SK-N-SH (cell line): Measurements from ENCODE around the gene NADSYN1. TPM values are rescaled to one million over a fixed set of nuclear protein-coding genes. Genes with fewer than 3 reads are reported as not detected.

Experiments
- CTCF ChIA-PET: fragments of 300-600, 350-600 bp; formaldehyde crosslinking; extraction: SDS; loops from one replicate; lab custom pipeline; 2021; lab: Yijun Ruan, JAX
- POLR2A ChIA-PET: fragments of 350-600 bp; sonication (Branson Sonifier 250); formaldehyde crosslinking; extraction: SDS; loops from one replicate; lab custom pipeline; 2020; ENCODE audit warnings: antibody characterized with exemption, inconsistent platforms; lab: Yijun Ruan, JAX
- DNase-seq: peaks from one replicate; pipeline ENCODE4 v3.0.0; 2012
- H2AFZ ChIP-seq: fragments of 200-600 bp; sonication (generic); 2 replicates; pipeline ENCODE4 v1.8.1; 2016; ENCODE audit warnings: antibody characterized with exemption, mild to moderate bottlenecking, low read depth
- H3F3A ChIP-seq: fragments of 200-600 bp; sonication (generic); replicated peaks from 2 replicates; pipeline ENCODE3; 2016; ENCODE audit warnings: antibody characterized with exemption, mild to moderate bottlenecking; ENCODE audit not compliant: insufficient read depth
- H3K27ac ChIP-seq, 2 experiments: fragments of 200-500 bp in 1 of 2; fragments of 200-600 bp in 1 of 2; sonication (Bioruptor generic) in 1 of 2; sonication (generic), shearing (Covaris generic) in 1 of 2; 2 replicates each; pipeline versions ENCODE4 v1.5.1 to v1.6.1; 2014 to 2016; ENCODE audit warnings: low read depth in 2 of 2, inconsistent platforms in 1 of 2, low read length in 1 of 2, mild to moderate bottlenecking in 1 of 2, mixed read lengths in 1 of 2
- H3K27me3 ChIP-seq: fragments of 200-600 bp; sonication (generic), shearing (Covaris generic); 2 replicates; pipeline ENCODE4 v1.6.1; 2016; ENCODE audit warnings: mixed run types; ENCODE audit not compliant: insufficient read depth
- H3K36me3 ChIP-seq, 2 experiments: fragments of 200-500 bp in 1 of 2; fragments of 200-600 bp in 1 of 2; sonication (Bioruptor generic) in 1 of 2; sonication (generic) in 1 of 2; replicated peaks in 1 of 2; 2 replicates each; pipeline versions ENCODE3 to v1.5.1; 2014 to 2016; ENCODE audit warnings: low read length in 1 of 2, mild to moderate bottlenecking in 1 of 2; ENCODE audit not compliant: insufficient read depth in 2 of 2, control insufficient read depth in 1 of 2
- H3K4me1 ChIP-seq, 2 experiments: fragments of 200-500 bp in 1 of 2; fragments of 200-600 bp in 1 of 2; sonication (Bioruptor generic) in 1 of 2; sonication (generic), shearing (Covaris generic) in 1 of 2; 2 replicates each; pipeline versions ENCODE4 v1.5.1 to v1.6.1; 2014 to 2016; ENCODE audit warnings: low read depth in 1 of 2, low read length in 1 of 2, mixed run types in 1 of 2; ENCODE audit not compliant: insufficient read depth in 2 of 2, control insufficient read depth in 1 of 2
- H3K4me2 ChIP-seq: fragments of 200-600 bp; sonication (generic), shearing (Covaris generic); 2 replicates; pipeline ENCODE4 v1.6.1; 2017; ENCODE audit warnings: mixed run types
- H3K4me3 ChIP-seq, 2 experiments: fragments of 200-500 bp in 1 of 2; fragments of 200-600 bp in 1 of 2; sonication (Bioruptor generic) in 1 of 2; sonication (generic), shearing (Covaris generic) in 1 of 2; 2 replicates each; pipeline versions ENCODE4 v1.5.1 to v1.8.1; 2014 to 2016; ENCODE audit warnings: low read depth in 2 of 2, inconsistent platforms in 1 of 2, low read length in 1 of 2, mild to moderate bottlenecking in 1 of 2, mixed read lengths in 1 of 2, moderate library complexity in 1 of 2
- H3K79me2 ChIP-seq: fragments of 200-600 bp; sonication (generic); 2 replicates; pipeline ENCODE4 v1.8.1; 2017; ENCODE audit warnings: mild to moderate bottlenecking; ENCODE audit not compliant: insufficient read depth
- H3K9ac ChIP-seq: fragments of 200-600 bp; sonication (generic); 2 replicates; pipeline ENCODE4 v1.6.1; 2017; ENCODE audit warnings: mixed run types
- H3K9me2 ChIP-seq: fragments of 200-600 bp; sonication (generic); 2 replicates; pipeline ENCODE4 v1.6.1; 2017; ENCODE audit warnings: mixed run types
- H3K9me3 ChIP-seq: fragments of 200-600 bp; sonication (generic); 2 replicates; pipeline ENCODE4 v1.6.1; 2017; ENCODE audit warnings: mixed run types, mild to moderate bottlenecking, moderate library complexity
- H4K20me1 ChIP-seq: fragments of 200-600 bp; sonication (generic); 2 replicates; pipeline ENCODE4 v1.6.1; 2017; ENCODE audit warnings: mild to moderate bottlenecking, mixed run types; ENCODE audit not compliant: insufficient read depth
- CHD2 ChIP-seq: fragments of 150-350 bp; IDR thresholded peaks from 2 replicates; pipeline ENCODE4 v1.6.1; 2018; ENCODE audit warnings: low read length; ENCODE audit not compliant: partially characterized antibody
- EP300 ChIP-seq, 2 experiments: IDR thresholded peaks; 2 replicates each; pipeline versions ENCODE4 v1.4.0 to v1.6.1; 2012; ENCODE audit warnings: borderline replicate concordance in 1 of 2, low read depth in 1 of 2, low read length in 1 of 2
- EZH2phosphoT487 ChIP-seq: fragments of 200-600 bp; sonication (generic); IDR thresholded peaks from 2 replicates; pipeline ENCODE4 v1.6.1; 2017; ENCODE audit warnings: low read depth, mixed run types, mild to moderate bottlenecking, antibody characterized with exemption, moderate library complexity, borderline replicate concordance
- FOSL2 ChIP-seq: IDR thresholded peaks from 2 replicates; pipeline ENCODE4 v1.4.0; 2012; ENCODE audit warnings: low read depth, mild to moderate bottlenecking, moderate library complexity, borderline replicate concordance
- FOXM1 ChIP-seq: IDR thresholded peaks from 2 replicates; pipeline ENCODE4 v1.4.0; 2012; ENCODE audit warnings: low read depth, mild to moderate bottlenecking
- GABPA ChIP-seq: IDR thresholded peaks from 2 replicates; pipeline ENCODE4 v1.4.0; 2012; ENCODE audit warnings: low read depth, mild to moderate bottlenecking
- MXI1 ChIP-seq: IDR thresholded peaks from 2 replicates; pipeline ENCODE4 v1.6.1; 2012; ENCODE audit warnings: mild to moderate bottlenecking, low read depth, low read length, improper control_type of control experiment
- NFIC ChIP-seq: IDR thresholded peaks from 2 replicates; pipeline ENCODE4 v1.4.0; 2012; ENCODE audit warnings: borderline replicate concordance
- POLR2AphosphoS5 ChIP-seq: IDR thresholded peaks from 2 replicates; pipeline ENCODE4 v1.6.1; 2012; ENCODE audit warnings: low read depth, low read length
- RAD21 ChIP-seq: IDR thresholded peaks from 2 replicates; pipeline ENCODE4 v1.6.1; 2012; ENCODE audit warnings: mild to moderate bottlenecking, low read length
- RCOR1 ChIP-seq: fragments of 150-350 bp; IDR thresholded peaks from 2 replicates; pipeline ENCODE4 v1.6.1; 2017; ENCODE audit warnings: antibody characterized with exemption, low read length
- RFX5 ChIP-seq: IDR thresholded peaks from 2 replicates; pipeline ENCODE4 v1.6.1; 2012; ENCODE audit warnings: mild to moderate bottlenecking, improper control_type of control experiment, low read length
- RXRA ChIP-seq: IDR thresholded peaks from 2 replicates; pipeline ENCODE4 v1.4.0; 2012; ENCODE audit warnings: low read depth, mild to moderate bottlenecking, borderline replicate concordance
- SIN3A ChIP-seq: IDR thresholded peaks from 2 replicates; pipeline ENCODE4 v1.6.1; 2012; ENCODE audit warnings: low read depth, mild to moderate bottlenecking, low read length, moderate library complexity, borderline replicate concordance
- SMC3 ChIP-seq: IDR thresholded peaks from 2 replicates; pipeline ENCODE4 v1.6.1; 2012; ENCODE audit warnings: low read depth, low read length, improper control_type of control experiment
- TAF1 ChIP-seq: IDR thresholded peaks from 2 replicates; pipeline ENCODE4 v1.6.1; 2012; ENCODE audit warnings: low read depth, mild to moderate bottlenecking, low read length, moderate library complexity, borderline replicate concordance
- WGBS: methylation state at CpG from one replicate; pipeline ENCODE4 v1.1.6; 2017; ENCODE audit warnings: low lambda C conversion rate; 5-methylcytosine and 5-hydroxymethylcytosine counted together
- polyA plus RNA-seq, 3 experiments: library from polyadenylated mRNA; depleted of rRNA; stranded (reverse); fragments of >200 nt; gene quantifications; 2 replicates each; pipeline ENCODE4 v1.2.3, GENCODE V29; 2012
- TF ChIP-seq, protein P1 (sequence below): IDR thresholded peaks from 2 replicates; pipeline ENCODE4; 2012
- TF ChIP-seq, protein P2 (sequence below): IDR thresholded peaks from 2 replicates; pipeline ENCODE4 v1.4.0; 2012; ENCODE audit warnings: low read depth
- TF ChIP-seq, protein P3 (sequence below): IDR thresholded peaks from 2 replicates; pipeline ENCODE4 v1.4.0; 2012; ENCODE audit warnings: low read depth, borderline replicate concordance

The NADSYN1 gene
- polyA plus RNA-seq, 1 of the 3 experiments (the other 2 are of a cell fraction) = 62.5 TPM

DNA sequence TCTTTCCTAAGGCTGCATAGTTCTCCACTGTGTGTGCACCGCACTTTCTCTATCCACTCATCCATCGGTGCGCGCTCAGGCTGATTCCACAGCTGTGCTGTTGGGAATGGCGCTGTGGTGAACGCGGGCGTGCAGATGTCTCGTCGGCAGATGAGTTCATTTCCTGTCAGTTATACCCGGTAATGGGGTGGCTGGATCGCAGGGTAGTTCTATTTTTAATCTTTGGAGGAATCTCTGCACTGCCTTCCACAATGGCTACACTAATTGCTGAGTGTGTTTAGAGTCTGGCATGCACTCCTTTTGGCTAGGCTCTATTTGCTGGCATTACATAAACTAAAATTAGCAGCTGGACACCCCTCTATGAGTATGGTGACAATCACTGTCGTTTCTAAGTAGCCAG lies 46.1 kb downstream of the NADSYN1 start (continued):
- TF ChIP-seq RAD21 (no peak), FOXM1 (no peak), SIN3A (no peak), FOSL2 (no peak), RXRA (no peak), EP300 (IDR thresholded peaks at IDR 0.05; ENCODE audit: borderline replicate concordance in 1 of 2, low read depth in 1 of 2, low read length in 1 of 2) (peak in 1 of 2 experiments; percentile 51; a peak in 2 of 4 replicates), EZH2phosphoT487 (no peak)
- TF ChIP-seq, all 33 proteins: peak for 5

DNA sequence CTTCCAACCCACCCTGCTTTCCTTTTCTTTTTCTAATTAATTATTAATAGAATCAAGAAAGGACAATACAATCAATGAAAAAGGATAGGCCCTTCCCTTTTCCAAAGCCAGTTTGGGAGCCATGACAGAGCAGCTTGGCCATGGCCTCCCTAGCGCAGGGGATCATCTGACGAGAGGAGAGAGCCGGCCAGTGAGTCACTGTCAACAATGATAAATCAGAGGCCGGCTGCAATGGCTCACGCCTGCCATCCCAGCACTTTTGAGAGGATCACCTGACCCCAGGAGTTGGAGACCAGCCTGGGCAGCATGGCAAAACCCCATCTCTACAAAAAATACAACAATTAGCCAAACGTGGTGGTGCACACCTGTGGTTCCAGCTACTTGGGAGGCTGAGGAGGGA lies 46.5 kb downstream of the NADSYN1 start:
- no peak overlapping the region for H2AFZ ChIP-seq
- 87% methylated on average over 3 of the region's 6 CpGs for WGBS
- H3F3A ChIP-seq = peaks cover 6% of the 10 kb centered on the region
- H3K4me1 ChIP-seq = peaks cover 0 to 36% of the 10 kb centered on the region in 2 experiments; a peak in 1 of 4 replicates
- H3K4me3 ChIP-seq = no peak overlapping the region
- no peak for DNase-seq
- no peaks in the 10 kb centered on the region for H3K79me2 ChIP-seq
- H3K9me2 ChIP-seq = no peaks in the 10 kb centered on the region
- no peak for TF ChIP-seq MXI1
- TF ChIP-seq, protein P1, sequence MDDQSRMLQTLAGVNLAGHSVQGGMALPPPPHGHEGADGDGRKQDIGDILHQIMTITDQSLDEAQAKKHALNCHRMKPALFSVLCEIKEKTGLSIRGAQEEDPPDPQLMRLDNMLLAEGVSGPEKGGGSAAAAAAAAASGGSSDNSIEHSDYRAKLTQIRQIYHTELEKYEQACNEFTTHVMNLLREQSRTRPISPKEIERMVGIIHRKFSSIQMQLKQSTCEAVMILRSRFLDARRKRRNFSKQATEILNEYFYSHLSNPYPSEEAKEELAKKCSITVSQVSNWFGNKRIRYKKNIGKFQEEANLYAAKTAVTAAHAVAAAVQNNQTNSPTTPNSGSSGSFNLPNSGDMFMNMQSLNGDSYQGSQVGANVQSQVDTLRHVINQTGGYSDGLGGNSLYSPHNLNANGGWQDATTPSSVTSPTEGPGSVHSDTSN = no peak
- no peak for TF ChIP-seq GABPA
- TF ChIP-seq SIN3A = no peak
- no peak for TF ChIP-seq CHD2
- TF ChIP-seq NFIC = no peak
- no peak; a peak in 1 of 4 replicates for TF ChIP-seq EP300 (IDR thresholded peaks at IDR 0.05; ENCODE audit: borderline replicate concordance in 1 of 2, low read depth in 1 of 2, low read length in 1 of 2)
- TF ChIP-seq EZH2phosphoT487 = no peak
- no peak for TF ChIP-seq RXRA
- TF ChIP-seq FOSL2 = no peak
- no peak for TF ChIP-seq SMC3
- no peak for TF ChIP-seq POLR2AphosphoS5
- TF ChIP-seq TAF1 = no peak
- TF ChIP-seq, protein P2, sequence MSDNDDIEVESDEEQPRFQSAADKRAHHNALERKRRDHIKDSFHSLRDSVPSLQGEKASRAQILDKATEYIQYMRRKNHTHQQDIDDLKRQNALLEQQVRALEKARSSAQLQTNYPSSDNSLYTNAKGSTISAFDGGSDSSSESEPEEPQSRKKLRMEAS = no peak
- TF ChIP-seq RCOR1 = no peak
- TF ChIP-seq, protein P3, sequence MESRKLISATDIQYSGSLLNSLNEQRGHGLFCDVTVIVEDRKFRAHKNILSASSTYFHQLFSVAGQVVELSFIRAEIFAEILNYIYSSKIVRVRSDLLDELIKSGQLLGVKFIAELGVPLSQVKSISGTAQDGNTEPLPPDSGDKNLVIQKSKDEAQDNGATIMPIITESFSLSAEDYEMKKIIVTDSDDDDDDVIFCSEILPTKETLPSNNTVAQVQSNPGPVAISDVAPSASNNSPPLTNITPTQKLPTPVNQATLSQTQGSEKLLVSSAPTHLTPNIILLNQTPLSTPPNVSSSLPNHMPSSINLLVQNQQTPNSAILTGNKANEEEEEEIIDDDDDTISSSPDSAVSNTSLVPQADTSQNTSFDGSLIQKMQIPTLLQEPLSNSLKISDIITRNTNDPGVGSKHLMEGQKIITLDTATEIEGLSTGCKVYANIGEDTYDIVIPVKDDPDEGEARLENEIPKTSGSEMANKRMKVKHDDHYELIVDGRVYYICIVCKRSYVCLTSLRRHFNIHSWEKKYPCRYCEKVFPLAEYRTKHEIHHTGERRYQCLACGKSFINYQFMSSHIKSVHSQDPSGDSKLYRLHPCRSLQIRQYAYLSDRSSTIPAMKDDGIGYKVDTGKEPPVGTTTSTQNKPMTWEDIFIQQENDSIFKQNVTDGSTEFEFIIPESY = no peak
- TF ChIP-seq RFX5 = no peak
- no peak overlapping the region for H3K9ac ChIP-seq
- H3K36me3 ChIP-seq = peaks cover 23 to 62% of the 10 kb centered on the region in 2 experiments
- H3K9me3 ChIP-seq = no peaks in the 10 kb centered on the region
- CTCF ChIA-PET = interaction anchor here (1.7 to 2.6 kb wide), 3 partner anchors 11 to 81 kb away, joined by 6 to 11 read pairs (median 7); no protein-coding TSS in a partner anchor
- POLR2A ChIA-PET = no interaction called here
- H3K27ac ChIP-seq = peak overlapping the region; percentile 2 to 89
- H3K4me2 ChIP-seq = no peak overlapping the region
- H3K27me3 ChIP-seq = no peaks in the 10 kb centered on the region
- H4K20me1 ChIP-seq = no peaks in the 10 kb centered on the region
